Coronary artery (tissue), 2 donors: ENCODE data around the gene SLC25A28.

Experiments
- DNase-seq: peaks from one replicate; pipeline ENCODE4 v3.0.0-alpha.2; 2017; ENCODE audit warnings: low spot score
- H3K27ac ChIP-seq, 2 donors: fragments of 200-600 bp; sonication (generic); one replicate each; pipeline ENCODE4 v1.5.1; 2016 to 2019
- H3K4me3 ChIP-seq: fragments of 200-600 bp; sonication (generic); 2 replicates; pipeline ENCODE4 v1.5.1; 2016; ENCODE audit warnings: mild to moderate bottlenecking, moderate library complexity
- CTCF ChIP-seq: fragments of 200-600 bp; sonication (generic); IDR thresholded peaks from one replicate; pipeline ENCODE4 v1.5.1; 2019; ENCODE audit warnings: antibody characterized with exemption

SLC25A28 gene

DNA sequence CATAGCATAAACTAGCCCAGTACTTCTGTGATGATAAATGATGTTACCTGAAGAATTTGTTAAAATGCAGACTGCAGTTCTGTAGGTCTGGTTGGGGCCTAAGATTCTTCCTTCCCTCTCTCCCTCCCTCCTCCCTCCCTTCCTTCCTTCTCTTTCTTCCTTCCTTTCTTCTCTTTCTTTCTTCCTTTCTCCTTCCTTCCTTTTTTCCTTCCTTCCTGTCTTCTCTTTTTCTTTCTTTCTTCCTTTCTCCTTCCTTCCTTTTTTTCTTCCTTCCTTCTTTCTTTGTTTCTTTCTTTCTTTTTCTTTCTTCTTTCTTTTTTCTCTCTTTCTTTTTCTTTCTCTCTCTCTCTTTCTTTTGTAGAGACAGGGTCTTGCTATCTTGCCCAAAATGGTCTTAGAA, 3.7 kb upstream of the SLC25A28 start:
- no peak overlapping the region for H3K27ac ChIP-seq
- no peak overlapping the region for H3K4me3 ChIP-seq

DNA sequence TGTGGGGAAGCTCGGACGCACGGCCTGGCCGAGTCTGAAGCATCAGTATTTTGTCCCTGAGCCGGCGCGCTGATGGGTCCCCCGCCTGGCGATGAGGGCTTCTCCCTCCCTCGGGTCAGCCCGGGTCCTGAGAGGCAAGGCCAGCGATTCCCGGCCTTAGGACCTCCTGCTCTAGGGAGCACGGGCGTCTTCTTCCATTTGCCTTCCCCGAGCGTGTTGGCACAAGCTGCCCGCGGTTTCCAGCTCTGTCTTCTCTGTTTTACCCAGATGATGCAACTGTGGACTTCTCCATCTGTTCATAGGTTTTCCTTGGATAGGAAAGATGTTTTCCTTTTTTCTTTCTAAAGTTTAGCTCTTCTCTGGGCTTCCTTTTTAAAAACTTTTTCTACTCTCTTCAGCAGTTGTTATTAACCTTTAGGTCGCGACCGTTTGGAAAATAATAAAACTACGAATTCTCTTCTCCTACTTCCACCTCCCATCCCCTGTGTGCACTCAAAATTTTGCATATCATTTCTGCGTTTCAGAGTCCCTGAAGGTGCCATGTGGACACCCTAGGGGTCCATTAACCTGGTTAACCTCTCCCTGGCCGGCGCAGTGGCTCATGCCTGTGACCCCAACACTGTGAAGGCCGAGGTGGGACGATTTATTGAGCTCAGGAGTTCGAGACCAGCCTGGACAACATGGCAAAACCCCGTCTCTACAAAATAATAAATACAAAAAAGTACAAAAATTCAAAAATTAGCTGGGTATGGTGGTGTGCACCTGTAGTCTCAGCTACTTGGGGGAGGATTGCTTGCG, 1.4 kb upstream of the SLC25A28 start:
- H3K27ac ChIP-seq = peak overlapping the region; percentile 94 to 98
- no peak for DNase-seq
- peak overlapping the region; percentile 91 for H3K4me3 ChIP-seq
- no peak for TF ChIP-seq CTCF

More for the DNA sequence above, 3.7 kb upstream of the SLC25A28 start:
- no peak for TF ChIP-seq CTCF
- DNase-seq = no peak

GRCh38 chr10:99620711-99621453, 643 bp upstream of the SLC25A28 start:
- Histone ChIP-seq H3K27ac (peak overlapping the region; percentile 94 to 98), H3K4me3 (peak overlapping the region; percentile 91)
- peak; percentile 97 for DNase-seq
- no peak for TF ChIP-seq CTCF

DNA sequence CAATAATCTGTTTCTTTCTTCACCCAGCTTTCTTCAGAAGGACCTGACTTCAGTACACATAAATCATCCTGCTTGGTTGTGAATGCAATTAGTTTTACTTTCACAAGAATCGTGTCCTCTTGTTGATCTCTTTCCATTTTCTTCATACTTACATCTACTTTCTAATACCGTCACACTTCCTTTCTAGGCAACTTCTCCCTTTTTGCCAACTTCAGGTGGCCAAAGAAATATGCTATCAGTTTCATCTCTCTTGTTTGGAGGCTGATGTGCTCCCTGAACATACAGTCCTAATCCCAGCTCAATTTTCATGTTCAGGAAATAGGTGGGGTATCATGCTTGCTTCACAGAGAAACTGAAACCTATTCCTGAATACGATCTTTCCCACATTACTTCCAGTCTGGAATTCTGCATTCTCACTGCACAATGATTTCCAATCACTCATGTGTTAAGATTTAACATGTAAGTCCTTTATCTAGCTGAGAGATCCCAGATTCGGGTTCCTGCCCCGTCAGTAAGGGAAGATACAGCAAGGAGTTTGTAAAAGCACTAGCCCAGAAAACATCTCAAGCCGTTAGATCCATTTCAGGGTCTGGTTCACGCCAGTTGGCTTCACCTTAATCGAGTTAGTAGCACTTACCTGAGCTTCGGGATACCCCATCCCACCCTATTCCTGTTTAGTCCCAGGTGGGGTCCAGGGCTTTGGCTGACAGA, 994 bp downstream of the SLC25A28 start:
- Histone ChIP-seq H3K4me3 (peak overlapping the region; percentile 91), H3K27ac (peak overlapping the region; percentile 75 to 94)
- no peak for DNase-seq
- no peak for TF ChIP-seq CTCF

DNA sequence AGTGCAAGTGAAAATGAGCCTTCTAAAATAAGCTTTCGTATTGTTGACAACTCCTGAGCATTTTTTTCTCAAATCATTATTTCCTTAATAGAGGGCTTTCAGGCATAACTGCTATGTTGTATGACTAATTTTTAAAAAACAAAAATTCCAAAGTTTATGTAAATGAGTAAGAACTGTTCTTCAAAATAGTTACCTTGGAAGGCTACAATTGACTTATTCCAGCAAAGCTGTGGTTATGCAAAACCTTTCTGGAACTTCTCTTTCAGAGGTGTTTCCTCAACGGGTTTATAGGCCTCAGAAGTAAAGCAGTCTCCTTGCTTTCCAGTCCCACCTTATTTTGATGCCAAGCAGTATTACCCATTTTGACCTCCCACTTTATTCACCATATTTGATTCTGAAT, 2.5 kb downstream of the SLC25A28 start:
- Histone ChIP-seq H3K4me3 (peak overlapping the region; percentile 91), H3K27ac (no peak overlapping the region)
- no peak for DNase-seq
- no peak for TF ChIP-seq CTCF

DNA sequence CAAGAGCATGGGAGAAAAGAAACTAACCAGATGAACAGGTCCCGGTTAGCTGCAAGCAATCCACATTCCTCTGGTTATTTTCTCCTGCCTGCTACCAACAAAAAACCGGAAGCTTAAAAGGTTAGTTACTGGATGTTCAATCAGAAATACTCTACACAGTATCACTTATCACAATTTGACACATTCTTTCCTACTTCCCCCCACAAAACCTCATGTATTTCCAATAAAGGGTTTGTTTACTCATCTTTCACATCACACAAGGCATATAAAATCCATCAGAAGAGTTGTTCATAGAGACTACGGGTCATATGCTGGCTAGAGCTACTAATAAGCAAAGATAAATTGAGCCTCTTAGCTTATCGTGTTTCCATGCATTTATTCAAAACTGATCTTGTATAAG, 4.8 kb downstream of the SLC25A28 start:
- DNase-seq = no peak
- Histone ChIP-seq H3K27ac (no peak overlapping the region), H3K4me3 (no peak overlapping the region)
- TF ChIP-seq CTCF = no peak
